GM13976 (cell line): ENCODE data around the gene DOK5.

Source experiments
- DNase-seq: peaks from one replicate; pipeline ENCODE4 v3.0.0; 2012; ENCODE audit warnings: low spot score
- CTCF ChIP-seq: IDR thresholded peaks from 2 replicates; pipeline ENCODE4 v1.5.1; 2012; ENCODE audit warnings: borderline replicate concordance, mild to moderate bottlenecking; ENCODE audit not compliant: insufficient read depth; ENCODE audit errors: extremely low read depth, missing control alignments, control extremely low read depth
- in situ Hi-C: fragments of 300-500 bp; cut with MboI; formaldehyde crosslinking; loops from one replicate; pipeline ENCODE4 v1.12.0; 2022; ENCODE audit warnings: low sequenced_read_pairs, mixed read lengths, inconsistent platforms; ENCODE audit not compliant: unreplicated experiment

The DOK5 gene

GRCh38 chr20:54629632-54630031 is 154.2 kb downstream of the DOK5 start:
- no peak for DNase-seq
- TF ChIP-seq CTCF = no peak
- in situ Hi-C loops = loop anchor here (10.0 to 25.0 kb wide), 2 partner anchors 405 to 517 kb away; no protein-coding TSS in a partner anchor

GRCh38 chr20:54630582-54630981 is 155.2 kb downstream of the DOK5 start:
- in situ Hi-C loops = loop anchor here (10.0 to 25.0 kb wide), 2 partner anchors 406 to 518 kb away; no protein-coding TSS in a partner anchor
- DNase-seq = no peak

GRCh38 chr20:54631059-54631458 is 155.7 kb downstream of the DOK5 start:
- in situ Hi-C loops = loop anchor here (10.0 to 25.0 kb wide), 2 partner anchors 406 to 519 kb away; no protein-coding TSS in a partner anchor
- no peak for TF ChIP-seq CTCF
- no peak for DNase-seq

More at GRCh38 chr20:54630582-54630981, 155.2 kb downstream of the DOK5 start:
- no peak for TF ChIP-seq CTCF

GRCh38 chr20:54633374-54634355 is 158.3 kb downstream of the DOK5 start:
- no peak for TF ChIP-seq CTCF
- in situ Hi-C loops = loop anchor here (10.0 to 25.0 kb wide), 2 partner anchors 409 to 521 kb away; no protein-coding TSS in a partner anchor
- DNase-seq = peak; percentile 69

GRCh38 chr20:54636575-54636974 is 161.2 kb downstream of the DOK5 start:
- no peak for TF ChIP-seq CTCF
- DNase-seq = no peak
- in situ Hi-C loops = loop anchor here (10.0 to 25.0 kb wide), 2 partner anchors 412 to 524 kb away; no protein-coding TSS in a partner anchor

GRCh38 chr20:54639941-54640340 is 164.5 kb downstream of the DOK5 start:
- in situ Hi-C loops = loop anchor here (10.0 to 25.0 kb wide), 2 partner anchors 415 to 528 kb away; no protein-coding TSS in a partner anchor
- no peak for TF ChIP-seq CTCF
- no peak for DNase-seq
